Parathyroid adenoma (tissue), 2 donors: ENCODE measurements around the gene TEX11.
"Not testable (repeated sequence)": the region's sequence is repeated elsewhere in the genome, so short reads cannot be mapped to it uniquely, and the experiment has no call there.

Source experiments
- H2AFZ ChIP-seq: fragments of 300-600 bp; sonication (generic); one replicate; pipeline ENCODE4 v1.7.0; 2017; ENCODE audit warnings: antibody characterized with exemption, mild to moderate bottlenecking
- H3K27ac ChIP-seq: fragments of 300-600 bp; sonication (generic); one replicate; pipeline ENCODE4 v1.7.0; 2017
- H3K27me3 ChIP-seq: fragments of 300-600 bp; sonication (generic); one replicate; pipeline ENCODE4 v1.7.0; 2017; ENCODE audit warnings: low read length; ENCODE audit not compliant: control insufficient read depth, insufficient read depth
- H3K36me3 ChIP-seq: fragments of 300-600 bp; sonication (generic); one replicate; pipeline ENCODE4 v1.7.0; 2017; ENCODE audit warnings: low read length; ENCODE audit not compliant: control insufficient read depth, insufficient read depth
- H3K4me1 ChIP-seq: fragments of 300-600 bp; sonication (generic); one replicate; pipeline ENCODE4 v1.7.0; 2017; ENCODE audit warnings: control low read depth
- H3K4me2 ChIP-seq: fragments of 300-600 bp; sonication (generic); one replicate; pipeline ENCODE4 v1.7.0; 2017; ENCODE audit warnings: low read length
- H3K4me3 ChIP-seq: fragments of 300-600 bp; sonication (generic); one replicate; pipeline ENCODE4 v1.7.0; 2017; ENCODE audit warnings: low read depth, low read length
- H3K79me2 ChIP-seq: fragments of 300-600 bp; sonication (generic); one replicate; pipeline ENCODE4 v1.7.0; 2017; ENCODE audit warnings: control low read depth
- H3K9ac ChIP-seq: fragments of 300-600 bp; sonication (generic); one replicate; pipeline ENCODE4 v1.7.0; 2017; ENCODE audit warnings: mild to moderate bottlenecking
- H3K9me3 ChIP-seq: fragments of 300-600 bp; sonication (generic); one replicate; pipeline ENCODE4 v1.7.0; 2017; ENCODE audit warnings: low read length; ENCODE audit not compliant: control insufficient read depth
- CTCF ChIP-seq: fragments of 300-600 bp; sonication (generic); IDR thresholded peaks from one replicate; pipeline ENCODE4 v1.7.0; 2017; ENCODE audit warnings: antibody characterized with exemption, mild to moderate bottlenecking
- donor health status: primary hyperparathyroidism.

The TEX11 gene

GRCh38 chrX:70769659-70770227, 138.8 kb downstream of the TEX11 start:
- no peak overlapping the region for H3K4me3 ChIP-seq
- no peaks in the 10 kb centered on the region for H3K9me3 ChIP-seq
- H3K4me1 ChIP-seq, result no peaks in the 10 kb centered on the region
- no peak overlapping the region for H2AFZ ChIP-seq
- no peaks in the 10 kb centered on the region for H3K36me3 ChIP-seq
- no peak overlapping the region for H3K27ac ChIP-seq
- no peaks in the 10 kb centered on the region for H3K27me3 ChIP-seq
- H3K4me2 ChIP-seq, result no peak overlapping the region
- no peak overlapping the region for H3K9ac ChIP-seq
- TF ChIP-seq CTCF, result peak; percentile 41
- H3K79me2 ChIP-seq, result no peaks in the 10 kb centered on the region

- Histone ChIP-seq H3K9me3 (no peaks in the 10 kb centered on the region), H3K4me3 (no peak overlapping the region), H3K79me2 (no peaks in the 10 kb centered on the region), H3K9ac (no peak overlapping the region), H3K4me2 (no peak overlapping the region), H2AFZ (no peak overlapping the region), H3K27me3 (no peaks in the 10 kb centered on the region), H3K27ac (no peak overlapping the region), H3K4me1 (no peaks in the 10 kb centered on the region), H3K36me3 (no peaks in the 10 kb centered on the region)
- no peak for TF ChIP-seq CTCF
Observed at GRCh38 chrX:70762285-70762684, 146.2 kb downstream of the TEX11 start.

- H3K9ac ChIP-seq, result no peak overlapping the region
- H2AFZ ChIP-seq, result no peak overlapping the region
- H3K4me1 ChIP-seq, result no peaks in the 10 kb centered on the region
- H3K4me3 ChIP-seq, result no peak overlapping the region
- TF ChIP-seq CTCF, result no peak
- H3K79me2 ChIP-seq, result no peaks in the 10 kb centered on the region
- no peaks in the 10 kb centered on the region for H3K9me3 ChIP-seq
- H3K27ac ChIP-seq, result no peak overlapping the region
- no peaks in the 10 kb centered on the region for H3K27me3 ChIP-seq
- H3K36me3 ChIP-seq, result no peaks in the 10 kb centered on the region
- H3K4me2 ChIP-seq, result no peak overlapping the region
Observed at GRCh38 chrX:70755850-70756249, 152.7 kb downstream of the TEX11 start.

- Histone ChIP-seq H3K4me2 (no peak overlapping the region), H3K27me3 (no peaks in the 10 kb centered on the region), H3K4me3 (no peak overlapping the region), H3K27ac (no peak overlapping the region), H3K9ac (no peak overlapping the region), H3K36me3 (no peaks in the 10 kb centered on the region), H3K79me2 (no peaks in the 10 kb centered on the region), H3K4me1 (no peaks in the 10 kb centered on the region), H2AFZ (no peak overlapping the region), H3K9me3 (no peaks in the 10 kb centered on the region)
- no peak for TF ChIP-seq CTCF
Observed at GRCh38 chrX:70754169-70754848, 154.2 kb downstream of the TEX11 start.

GRCh38 chrX:70733774-70734173, 174.7 kb downstream of the TEX11 start:
- not testable (repeated sequence) for H3K9ac ChIP-seq, H2AFZ ChIP-seq, H3K4me1 ChIP-seq, H3K9me3 ChIP-seq, H3K27ac ChIP-seq, H3K4me3 ChIP-seq, H3K27me3 ChIP-seq, H3K36me3 ChIP-seq, H3K4me2 ChIP-seq, H3K79me2 ChIP-seq

GRCh38 chrX:70727961-70728360, 180.6 kb downstream of the TEX11 start:
- not testable (repeated sequence) for H3K79me2 ChIP-seq, H3K36me3 ChIP-seq, H3K27me3 ChIP-seq, H3K4me3 ChIP-seq, H3K9me3 ChIP-seq, H3K27ac ChIP-seq, H3K9ac ChIP-seq, H3K4me1 ChIP-seq, H2AFZ ChIP-seq, H3K4me2 ChIP-seq
